K562 (cell line): Measurements from ENCODE around the gene PAQR4. TPM values are rescaled to one million over a fixed set of nuclear protein-coding genes. Genes with fewer than 3 reads are reported as not detected.

Source experiments
- ATAC-seq: fragments of 200-7000 bp; cut with Tn5 transposase; 3 replicates; pipeline ENCODE4 v1.9.1; 2020; ENCODE audit warnings: moderate library complexity
- BruUV-seq: library from RNA; stranded (reverse); fragments of 400-500 nt; replicated peaks from 2 replicates; lab custom pipeline; 2021; lab: Mats Ljungman, UMichigan
- CTCF ChIA-PET: fragments of 300-600 bp; formaldehyde crosslinking; extraction: SDS; loops from one replicate; lab custom pipeline; 2021; ENCODE audit warnings: low intra/inter-chr PET ratio; lab: Yijun Ruan, JAX
- POLR2A ChIA-PET: fragments of 300-600, 350-650 bp; sonication (Branson Sonifier 250); formaldehyde crosslinking; extraction: SDS; loops from one replicate; lab custom pipeline; 2021; ENCODE audit warnings: antibody characterized with exemption, inconsistent platforms; lab: Yijun Ruan, JAX
- DNase-seq, 4 experiments: peaks; one replicate each; pipeline versions ENCODE4 v3.0.0 to v3.0.0-alpha.2; 2011 to 2018; ENCODE audit warnings: low spot score in 3 of 4, mixed read lengths in 3 of 4; ENCODE audit errors: extremely low read depth in 1 of 4
- FAIRE-seq: peaks from 2 replicates; lab custom pipeline; 2011; peaks lifted over from hg19 to GRCh38; lab: Jason Lieb, UNC
- H2AFZ ChIP-seq: 2 replicates; pipeline ENCODE4 v1.6.0; 2011; ENCODE audit warnings: low read depth, low read length, control low read depth, inconsistent platforms
- H3K27ac ChIP-seq: fragments of 200-600 bp; 3 replicates; pipeline ENCODE4 v1.8.0; 2011; ENCODE audit warnings: low read depth, mild to moderate bottlenecking, control low read depth, inconsistent platforms, low read length, moderate library complexity, mixed read lengths; ENCODE audit errors: extremely low read depth
- H3K27me3 ChIP-seq, 2 experiments: fragments of 300-600 bp in 1 of 2; 2 replicates in 1 of 2; 3 replicates in 1 of 2; pipeline versions ENCODE4 v1.6.0 to v1.8.0; 2011; ENCODE audit warnings: inconsistent platforms in 2 of 2, low read length in 2 of 2, mild to moderate bottlenecking in 1 of 2, mixed read lengths in 1 of 2, moderate library complexity in 1 of 2; ENCODE audit not compliant: control insufficient read depth in 2 of 2, insufficient read depth in 2 of 2
- H3K36me3 ChIP-seq: fragments of 300-600 bp; 3 replicates; pipeline ENCODE4 v1.8.0; 2011; ENCODE audit warnings: mild to moderate bottlenecking, low read length, inconsistent platforms; ENCODE audit not compliant: control insufficient read depth, insufficient read depth
- H3K4me1 ChIP-seq, 2 experiments: fragments of 200-600 bp in 1 of 2; replicated peaks in 1 of 2; 2 replicates in 1 of 2; 3 replicates in 1 of 2; pipeline versions ENCODE4 v1.5.1 to v1.8.0; 2011; ENCODE audit warnings: inconsistent platforms in 2 of 2, low read length in 2 of 2, mild to moderate bottlenecking in 1 of 2, mixed read lengths in 1 of 2, moderate library complexity in 1 of 2; ENCODE audit not compliant: control insufficient read depth in 2 of 2, insufficient read depth in 2 of 2
- H3K4me2 ChIP-seq: 2 replicates; pipeline ENCODE4 v1.6.1; 2011; ENCODE audit warnings: low read length, control low read depth, inconsistent platforms, mixed read lengths; ENCODE audit not compliant: insufficient read depth
- H3K4me3 ChIP-seq: fragments of 200-600 bp; sonication (generic), shearing (Covaris generic); 2 replicates; pipeline ENCODE4 v1.5.1; 2016; ENCODE audit warnings: control low read depth, inconsistent platforms
- H3K79me2 ChIP-seq: fragments of 200-600 bp; 3 replicates; pipeline ENCODE4 v1.8.0; 2011; ENCODE audit warnings: low read length, inconsistent platforms; ENCODE audit not compliant: control insufficient read depth, insufficient read depth
- H3K9ac ChIP-seq, 2 experiments: 2 replicates each; pipeline versions ENCODE4 v1.6.0 to v1.6.1; 2011; ENCODE audit warnings: low read depth in 2 of 2, low read length in 2 of 2, control low read depth in 1 of 2, inconsistent platforms in 1 of 2, mild to moderate bottlenecking in 1 of 2, mixed read lengths in 1 of 2; ENCODE audit not compliant: insufficient read depth in 1 of 2
- H3K9me1 ChIP-seq: one replicate; pipeline ENCODE4 v1.6.0; 2011; ENCODE audit warnings: inconsistent platforms, mild to moderate bottlenecking, low read length, moderate library complexity; ENCODE audit not compliant: control insufficient read depth, insufficient read depth
- H3K9me3 ChIP-seq: replicated peaks from 2 replicates; pipeline ENCODE4 v1.5.1; 2011; ENCODE audit warnings: low read depth, low read length, inconsistent platforms; ENCODE audit not compliant: control insufficient read depth, insufficient read depth
- H4K20me1 ChIP-seq: replicated peaks from 2 replicates; pipeline ENCODE4 v1.6.1; 2011; ENCODE audit warnings: low read length, inconsistent platforms, mixed read lengths; ENCODE audit not compliant: control insufficient read depth, insufficient read depth
- CHD4 ChIP-seq: fragments of 200-600 bp; sonication (generic); IDR thresholded peaks from 3 replicates; pipeline ENCODE4 v1.6.1; 2012; ENCODE audit warnings: low read depth, mild to moderate bottlenecking, mixed read lengths, low read length, inconsistent platforms; ENCODE audit not compliant: insufficient read depth, insufficient replicate concordance, poor library complexity, severe bottlenecking
- ELF1 ChIP-seq: fragments of 200-800 bp; sonication (Bioruptor generic); IDR thresholded peaks from 2 replicates; pipeline ENCODE4 v1.6.1; 2016; ENCODE audit warnings: missing genetic modification characterization, missing compliant biosample characterization
- GATAD2A ChIP-seq: fragments of 450-650 bp; IDR thresholded peaks from 2 replicates; pipeline ENCODE4 v1.6.1; 2017
- MTA2 ChIP-seq: fragments of 450-650 bp; IDR thresholded peaks from 2 replicates; pipeline ENCODE4 v1.6.1; 2016; ENCODE audit warnings: low read depth
- NR2C1 ChIP-seq, 2 experiments: fragments of 450-650 bp; IDR thresholded peaks; 2 replicates each; pipeline ENCODE4 v1.6.1; 2017; ENCODE audit warnings: mild to moderate bottlenecking in 2 of 2, antibody characterized with exemption in 1 of 2, inconsistent platforms in 1 of 2, missing compliant biosample characterization in 1 of 2, missing genetic modification characterization in 1 of 2
- SP2 ChIP-seq: IDR thresholded peaks from 2 replicates; pipeline ENCODE4 v1.6.1; 2011; ENCODE audit warnings: mild to moderate bottlenecking, low read depth, low read length, moderate library complexity; ENCODE audit not compliant: poor library complexity, severe bottlenecking; ENCODE audit errors: extremely low read depth
- WGBS: fragments of 100-300 bp; shearing (Covaris generic); methylation state at CpG from one replicate; pipeline ENCODE4 v1.1.6; 2016; ENCODE audit warnings: low coverage, mixed read lengths; ENCODE audit not compliant: insufficient coverage; ENCODE audit errors: missing lambda C conversion rate; 5-methylcytosine and 5-hydroxymethylcytosine counted together
- in situ Hi-C: fragments of 300-500 bp; cut with MboI; formaldehyde crosslinking; loops from 4 replicates; pipeline ENCODE4 v1.15.0; 2018; ENCODE audit warnings: inconsistent platforms, mixed read lengths
- intact Hi-C: fragments of 100-400 bp; cut with micrococcal nuclease; formaldehyde crosslinking; loops from 2 replicates; pipeline ENCODE4 v1.14.2; 2022
- polyA plus RNA-seq, 8 experiments: library from polyadenylated mRNA; depleted of rRNA in 4 of 8; stranded (reverse) in 5 of 8; unstranded in 3 of 8; fragments of >200 nt; fragmentation: Nextera tagmentation in 2 of 8; fragmentation: Illumina TruSeq in 1 of 8; extraction: Ambion mirVana in 2 of 8; extraction: Trizol in 1 of 8; gene quantifications; 2 replicates each; pipeline versions ENCODE4 v1.2.1 to v1.2.3, GENCODE V29; 2011 to 2014; ENCODE audit warnings: inconsistent platforms in 1 of 8, missing spikeins in 1 of 8
- total RNA-seq, 7 experiments: library from RNA; depleted of rRNA in 6 of 7; stranded (reverse); fragments of >200 nt in 6 of 7; fragmentation: Illumina TruSeq in 2 of 7; extraction: Trizol in 2 of 7; gene quantifications; 2 replicates each; pipeline versions ENCODE4 v1.2.1 to v1.2.3, GENCODE V29; 2011 to 2021; ENCODE audit warnings: low replicate concordance in 1 of 7
- TF ChIP-seq, protein P1 (sequence below): fragments of 450-650 bp; IDR thresholded peaks from 2 replicates; pipeline ENCODE4 v1.6.1; 2016; ENCODE audit warnings: mild to moderate bottlenecking, moderate library complexity
- TF ChIP-seq, protein P2 (sequence below): fragments of 450-650 bp; IDR thresholded peaks from 2 replicates; pipeline ENCODE4 v1.6.1; 2016; ENCODE audit warnings: low read depth, mild to moderate bottlenecking, moderate library complexity

The PAQR4 gene
- total and polyA plus RNA-seq, 9 of the 15 experiments (the other 6 are each of a cell fraction or from before 2014, with no cell fraction given): 0.62 to 40.4 (median 19.5) TPM

DNA sequence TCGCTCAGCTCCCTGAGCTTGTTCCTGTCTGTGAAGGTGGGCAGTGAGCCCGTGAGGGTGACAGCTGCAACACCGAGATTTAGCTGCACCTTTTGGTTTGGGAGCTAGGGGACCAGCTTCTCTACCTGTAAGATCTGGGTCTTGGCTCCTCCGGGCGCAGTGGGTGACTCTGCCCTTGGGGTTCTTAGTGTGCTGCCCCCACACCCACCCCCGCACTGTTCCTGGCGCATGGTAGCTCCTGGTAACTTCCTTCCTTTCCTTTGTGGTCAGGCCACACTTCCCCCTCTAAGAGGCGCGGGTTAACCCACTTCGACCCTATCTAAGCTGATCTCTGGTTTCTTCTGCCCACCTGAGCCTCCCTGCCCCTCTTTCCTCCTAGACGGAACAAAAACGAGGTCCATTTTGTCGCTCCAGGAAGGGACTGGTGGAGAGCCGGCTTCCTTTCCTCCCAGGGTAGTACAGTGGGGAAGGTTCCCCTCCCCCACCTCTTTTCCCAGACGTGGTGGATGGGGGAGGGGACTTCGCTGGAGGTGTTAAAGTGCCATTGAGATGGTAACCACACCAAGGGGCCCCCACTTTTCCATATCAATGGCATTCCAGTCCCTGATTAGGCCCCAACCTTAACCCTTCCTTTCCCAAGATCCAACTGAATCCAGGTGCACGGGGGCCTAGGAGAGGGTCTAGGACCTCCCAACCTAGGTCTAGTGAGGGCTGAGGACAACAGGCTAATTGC lies 39.0 kb downstream of the PAQR4 start:
- H3K9ac ChIP-seq: peak overlapping the region; percentile 78 to 90
- H3K79me2 ChIP-seq: peaks cover 22% of the 10 kb centered on the region
- H3K27ac ChIP-seq: peak overlapping the region; percentile 90
- H3K9me3 ChIP-seq: no peaks in the 10 kb centered on the region
- no peaks in the 10 kb centered on the region for H3K9me1 ChIP-seq
- peak overlapping the region; percentile 73 for H2AFZ ChIP-seq
- POLR2A ChIA-PET: interaction anchor here (0.6 to 3.2 kb wide), 10 partner anchors 11 to 853 kb away, joined by 3 to 29 read pairs (median 3); partner anchors contain the start of gene TNFRSF12A
- intact Hi-C loops: loop anchor here (1.0 kb wide), 1 partner anchor 12 kb away; the partner anchor contains the start of gene TNFRSF12A
- 3% methylated on average over 17 of the region's 17 CpGs for WGBS
- ATAC-seq: peak; percentile 1; the same call in 1 of the 3 replicates
- peak overlapping the region; percentile 8; the same call in 1 of the 2 replicates for H3K4me3 ChIP-seq
- no peaks in the 10 kb centered on the region for H4K20me1 ChIP-seq
- in situ Hi-C loops: no loop called here
- peak; percentile 46 to 73 (median 59) for DNase-seq
- H3K27me3 ChIP-seq: no peaks in the 10 kb centered on the region
- no peak for FAIRE-seq
- peaks cover 3% of the 10 kb centered on the region; the same call in 2 of the 3 replicates for H3K36me3 ChIP-seq
- H3K4me1 ChIP-seq: peaks cover 36 to 73% of the 10 kb centered on the region in 2 experiments
- no TSS peak for BruUV-seq
- CTCF ChIA-PET: no interaction called here
- H3K4me2 ChIP-seq: peak overlapping the region; percentile 90
- TF ChIP-seq NR2C1 (IDR thresholded peaks at IDR 0.05): no peak
- peak; percentile 33; the same call in 1 of the 2 replicates for TF ChIP-seq NR2C1 (tag; IDR thresholded peaks at IDR 0.05)
- TF ChIP-seq SP2: no peak
- peak; percentile 58; the same call in 1 of the 2 replicates for TF ChIP-seq GATAD2A
- TF ChIP-seq CHD4: no peak
- TF ChIP-seq, protein P1, sequence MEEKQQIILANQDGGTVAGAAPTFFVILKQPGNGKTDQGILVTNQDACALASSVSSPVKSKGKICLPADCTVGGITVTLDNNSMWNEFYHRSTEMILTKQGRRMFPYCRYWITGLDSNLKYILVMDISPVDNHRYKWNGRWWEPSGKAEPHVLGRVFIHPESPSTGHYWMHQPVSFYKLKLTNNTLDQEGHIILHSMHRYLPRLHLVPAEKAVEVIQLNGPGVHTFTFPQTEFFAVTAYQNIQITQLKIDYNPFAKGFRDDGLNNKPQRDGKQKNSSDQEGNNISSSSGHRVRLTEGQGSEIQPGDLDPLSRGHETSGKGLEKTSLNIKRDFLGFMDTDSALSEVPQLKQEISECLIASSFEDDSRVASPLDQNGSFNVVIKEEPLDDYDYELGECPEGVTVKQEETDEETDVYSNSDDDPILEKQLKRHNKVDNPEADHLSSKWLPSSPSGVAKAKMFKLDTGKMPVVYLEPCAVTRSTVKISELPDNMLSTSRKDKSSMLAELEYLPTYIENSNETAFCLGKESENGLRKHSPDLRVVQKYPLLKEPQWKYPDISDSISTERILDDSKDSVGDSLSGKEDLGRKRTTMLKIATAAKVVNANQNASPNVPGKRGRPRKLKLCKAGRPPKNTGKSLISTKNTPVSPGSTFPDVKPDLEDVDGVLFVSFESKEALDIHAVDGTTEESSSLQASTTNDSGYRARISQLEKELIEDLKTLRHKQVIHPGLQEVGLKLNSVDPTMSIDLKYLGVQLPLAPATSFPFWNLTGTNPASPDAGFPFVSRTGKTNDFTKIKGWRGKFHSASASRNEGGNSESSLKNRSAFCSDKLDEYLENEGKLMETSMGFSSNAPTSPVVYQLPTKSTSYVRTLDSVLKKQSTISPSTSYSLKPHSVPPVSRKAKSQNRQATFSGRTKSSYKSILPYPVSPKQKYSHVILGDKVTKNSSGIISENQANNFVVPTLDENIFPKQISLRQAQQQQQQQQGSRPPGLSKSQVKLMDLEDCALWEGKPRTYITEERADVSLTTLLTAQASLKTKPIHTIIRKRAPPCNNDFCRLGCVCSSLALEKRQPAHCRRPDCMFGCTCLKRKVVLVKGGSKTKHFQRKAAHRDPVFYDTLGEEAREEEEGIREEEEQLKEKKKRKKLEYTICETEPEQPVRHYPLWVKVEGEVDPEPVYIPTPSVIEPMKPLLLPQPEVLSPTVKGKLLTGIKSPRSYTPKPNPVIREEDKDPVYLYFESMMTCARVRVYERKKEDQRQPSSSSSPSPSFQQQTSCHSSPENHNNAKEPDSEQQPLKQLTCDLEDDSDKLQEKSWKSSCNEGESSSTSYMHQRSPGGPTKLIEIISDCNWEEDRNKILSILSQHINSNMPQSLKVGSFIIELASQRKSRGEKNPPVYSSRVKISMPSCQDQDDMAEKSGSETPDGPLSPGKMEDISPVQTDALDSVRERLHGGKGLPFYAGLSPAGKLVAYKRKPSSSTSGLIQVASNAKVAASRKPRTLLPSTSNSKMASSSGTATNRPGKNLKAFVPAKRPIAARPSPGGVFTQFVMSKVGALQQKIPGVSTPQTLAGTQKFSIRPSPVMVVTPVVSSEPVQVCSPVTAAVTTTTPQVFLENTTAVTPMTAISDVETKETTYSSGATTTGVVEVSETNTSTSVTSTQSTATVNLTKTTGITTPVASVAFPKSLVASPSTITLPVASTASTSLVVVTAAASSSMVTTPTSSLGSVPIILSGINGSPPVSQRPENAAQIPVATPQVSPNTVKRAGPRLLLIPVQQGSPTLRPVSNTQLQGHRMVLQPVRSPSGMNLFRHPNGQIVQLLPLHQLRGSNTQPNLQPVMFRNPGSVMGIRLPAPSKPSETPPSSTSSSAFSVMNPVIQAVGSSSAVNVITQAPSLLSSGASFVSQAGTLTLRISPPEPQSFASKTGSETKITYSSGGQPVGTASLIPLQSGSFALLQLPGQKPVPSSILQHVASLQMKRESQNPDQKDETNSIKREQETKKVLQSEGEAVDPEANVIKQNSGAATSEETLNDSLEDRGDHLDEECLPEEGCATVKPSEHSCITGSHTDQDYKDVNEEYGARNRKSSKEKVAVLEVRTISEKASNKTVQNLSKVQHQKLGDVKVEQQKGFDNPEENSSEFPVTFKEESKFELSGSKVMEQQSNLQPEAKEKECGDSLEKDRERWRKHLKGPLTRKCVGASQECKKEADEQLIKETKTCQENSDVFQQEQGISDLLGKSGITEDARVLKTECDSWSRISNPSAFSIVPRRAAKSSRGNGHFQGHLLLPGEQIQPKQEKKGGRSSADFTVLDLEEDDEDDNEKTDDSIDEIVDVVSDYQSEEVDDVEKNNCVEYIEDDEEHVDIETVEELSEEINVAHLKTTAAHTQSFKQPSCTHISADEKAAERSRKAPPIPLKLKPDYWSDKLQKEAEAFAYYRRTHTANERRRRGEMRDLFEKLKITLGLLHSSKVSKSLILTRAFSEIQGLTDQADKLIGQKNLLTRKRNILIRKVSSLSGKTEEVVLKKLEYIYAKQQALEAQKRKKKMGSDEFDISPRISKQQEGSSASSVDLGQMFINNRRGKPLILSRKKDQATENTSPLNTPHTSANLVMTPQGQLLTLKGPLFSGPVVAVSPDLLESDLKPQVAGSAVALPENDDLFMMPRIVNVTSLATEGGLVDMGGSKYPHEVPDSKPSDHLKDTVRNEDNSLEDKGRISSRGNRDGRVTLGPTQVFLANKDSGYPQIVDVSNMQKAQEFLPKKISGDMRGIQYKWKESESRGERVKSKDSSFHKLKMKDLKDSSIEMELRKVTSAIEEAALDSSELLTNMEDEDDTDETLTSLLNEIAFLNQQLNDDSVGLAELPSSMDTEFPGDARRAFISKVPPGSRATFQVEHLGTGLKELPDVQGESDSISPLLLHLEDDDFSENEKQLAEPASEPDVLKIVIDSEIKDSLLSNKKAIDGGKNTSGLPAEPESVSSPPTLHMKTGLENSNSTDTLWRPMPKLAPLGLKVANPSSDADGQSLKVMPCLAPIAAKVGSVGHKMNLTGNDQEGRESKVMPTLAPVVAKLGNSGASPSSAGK: no peak
- TF ChIP-seq, protein P2, sequence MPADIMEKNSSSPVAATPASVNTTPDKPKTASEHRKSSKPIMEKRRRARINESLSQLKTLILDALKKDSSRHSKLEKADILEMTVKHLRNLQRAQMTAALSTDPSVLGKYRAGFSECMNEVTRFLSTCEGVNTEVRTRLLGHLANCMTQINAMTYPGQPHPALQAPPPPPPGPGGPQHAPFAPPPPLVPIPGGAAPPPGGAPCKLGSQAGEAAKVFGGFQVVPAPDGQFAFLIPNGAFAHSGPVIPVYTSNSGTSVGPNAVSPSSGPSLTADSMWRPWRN: peak; percentile 34; the same call in 1 of the 2 replicates
- TF ChIP-seq MTA2: no peak
- TF ChIP-seq ELF1 (tag): peak; percentile 21; the same call in 1 of the 2 replicates
